ENCODE measurements around the gene GRIN2A. TPM values are rescaled to one million over a fixed set of nuclear protein-coding genes. Genes with fewer than 3 reads are reported as not detected.

GRIN2A gene
- total RNA-seq, 3 donors from 2014 or later = 0.29 to 0.33 TPM; not detected in 1

- TF ChIP-seq POLR2AphosphoS5 (IDR thresholded peaks at IDR 0.05) = no peak
- no peak for TF ChIP-seq POLR2A (IDR thresholded peaks at IDR 0.05)
- no peak for TF ChIP-seq CTCF (IDR thresholded peaks at IDR 0.05)
- no peak for DNase-seq (ENCODE audit: low spot score in 2 of 2)
These were observed 161.4 kb downstream of the GRIN2A start for GRCh38 chr16:10020866-10021265.

DNA sequence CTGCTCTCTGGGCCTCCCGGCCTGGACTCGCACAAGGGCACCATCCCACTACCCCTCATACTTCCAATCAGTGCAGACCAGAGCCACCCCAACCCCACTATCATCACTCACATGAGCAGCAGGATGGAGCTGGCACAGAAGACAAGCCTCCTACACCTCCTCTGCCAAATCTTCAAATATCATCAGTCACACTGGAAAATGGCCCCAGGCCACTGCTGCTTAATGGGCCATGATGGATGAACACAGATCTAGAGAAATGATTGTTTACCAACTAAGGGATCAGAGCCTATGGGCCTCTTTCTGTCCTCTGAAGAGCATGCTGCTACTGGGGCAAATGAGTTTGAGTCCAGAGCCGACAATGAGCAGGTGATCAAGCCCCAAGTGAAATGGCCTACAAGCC, 165.5 kb downstream of the GRIN2A start:
- Histone ChIP-seq H3K27me3 (peaks cover 0 to 4% of the 10 kb centered on the region in 2 donors), H3K27ac (no peak overlapping the region), H3K4me3 (no peak overlapping the region), H3K9me3 (no peaks in the 10 kb centered on the region), H3K4me1 (no peaks in the 10 kb centered on the region), H3K36me3 (no peaks in the 10 kb centered on the region)
- intact Hi-C loops (cut with DNase I; ENCODE audit: low total_unique reads) = no loop called here
- TF ChIP-seq CTCF (IDR thresholded peaks at IDR 0.05) (no peak), POLR2A (IDR thresholded peaks at IDR 0.05) (no peak), POLR2AphosphoS5 (IDR thresholded peaks at IDR 0.05) (no peak)
- DNase-seq (ENCODE audit: low spot score in 2 of 2) = no peak

More at GRCh38 chr16:10020866-10021265, 161.4 kb downstream of the GRIN2A start:
- no peak overlapping the region for H3K27ac ChIP-seq
- intact Hi-C loops (cut with DNase I; ENCODE audit: low total_unique reads) = no loop called here
- H3K36me3 ChIP-seq = no peaks in the 10 kb centered on the region
- H3K4me1 ChIP-seq = no peaks in the 10 kb centered on the region
- H3K27me3 ChIP-seq = peaks cover 0 to 4% of the 10 kb centered on the region in 2 donors
- no peaks in the 10 kb centered on the region for H3K9me3 ChIP-seq
- H3K4me3 ChIP-seq = no peak overlapping the region

DNA sequence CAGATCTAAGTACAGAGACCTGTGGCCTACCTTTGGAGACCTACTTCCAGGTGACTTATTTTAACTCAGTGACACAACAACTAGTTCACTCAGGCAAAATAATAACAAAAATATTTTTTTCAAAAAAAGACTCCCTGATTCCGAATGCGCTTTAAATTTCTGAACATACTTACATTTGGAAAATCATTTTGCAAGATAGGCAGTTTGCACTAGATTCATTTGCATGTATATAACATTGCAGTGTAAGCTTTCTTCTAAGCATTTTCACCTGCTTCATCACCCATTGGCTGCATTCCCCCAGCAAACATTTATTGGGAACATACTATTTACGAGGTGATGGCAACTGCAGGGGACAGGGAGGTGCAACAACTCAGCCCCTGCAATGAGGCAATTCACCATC, 166.8 kb downstream of the GRIN2A start:
- Histone ChIP-seq H3K9me3 (no peaks in the 10 kb centered on the region), H3K27me3 (no peaks in the 10 kb centered on the region), H3K36me3 (no peaks in the 10 kb centered on the region), H3K4me1 (no peaks in the 10 kb centered on the region), H3K27ac (no peak overlapping the region), H3K4me3 (no peak overlapping the region)
- intact Hi-C loops (cut with DNase I; ENCODE audit: low total_unique reads) = no loop called here
- no peak for DNase-seq (ENCODE audit: low spot score in 2 of 2)
- TF ChIP-seq POLR2A (IDR thresholded peaks at IDR 0.05) = no peak

- no peak for TF ChIP-seq CTCF (IDR thresholded peaks at IDR 0.05)
- no peak for TF ChIP-seq POLR2AphosphoS5 (IDR thresholded peaks at IDR 0.05)
- no peak for TF ChIP-seq POLR2A (IDR thresholded peaks at IDR 0.05)
- H3K4me1 ChIP-seq = no peaks in the 10 kb centered on the region
- no peaks in the 10 kb centered on the region for H3K9me3 ChIP-seq
- no peaks in the 10 kb centered on the region for H3K36me3 ChIP-seq
- H3K27me3 ChIP-seq = no peaks in the 10 kb centered on the region
- no peak overlapping the region for H3K27ac ChIP-seq
- DNase-seq (ENCODE audit: low spot score in 2 of 2) = no peak
- intact Hi-C loops (cut with DNase I; ENCODE audit: low total_unique reads) = no loop called here
- no peak overlapping the region for H3K4me3 ChIP-seq
These were observed 168.5 kb downstream of the GRIN2A start for GRCh38 chr16:10013774-10014173.

DNA sequence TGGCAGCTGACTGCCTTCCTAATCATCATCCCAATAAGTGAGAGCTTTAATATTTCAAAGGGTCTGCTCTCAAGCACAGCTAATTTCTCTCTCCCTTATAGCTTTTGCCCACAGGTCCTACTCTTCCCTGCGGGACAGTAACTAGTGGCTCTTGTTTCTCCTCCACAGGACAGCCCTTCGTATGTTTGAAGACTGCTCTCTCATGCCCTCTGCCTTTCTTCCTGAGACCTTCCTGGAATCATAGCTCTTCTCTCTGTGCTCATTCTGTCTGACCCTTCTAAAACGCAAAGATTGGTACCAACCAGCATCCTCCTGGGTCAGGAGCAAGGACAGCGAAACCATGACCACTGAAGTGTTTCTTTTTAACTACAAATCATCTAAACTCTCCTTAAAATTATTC, 168.9 kb downstream of the GRIN2A start:
- intact Hi-C loops (cut with DNase I; ENCODE audit: low total_unique reads) = no loop called here

More for the DNA sequence above, 168.9 kb downstream of the GRIN2A start:
- no peaks in the 10 kb centered on the region for H3K27me3 ChIP-seq
- no peak overlapping the region for H3K27ac ChIP-seq
- no peak for DNase-seq (ENCODE audit: low spot score in 2 of 2)
- TF ChIP-seq POLR2AphosphoS5 (IDR thresholded peaks at IDR 0.05) = no peak
- TF ChIP-seq POLR2A (IDR thresholded peaks at IDR 0.05) = no peak
- no peak for TF ChIP-seq CTCF (IDR thresholded peaks at IDR 0.05)
- no peaks in the 10 kb centered on the region for H3K4me1 ChIP-seq
- no peaks in the 10 kb centered on the region for H3K36me3 ChIP-seq
- no peak overlapping the region for H3K4me3 ChIP-seq
- H3K9me3 ChIP-seq = no peaks in the 10 kb centered on the region
